CD4-positive, alpha-beta memory T cell (primary cell): ENCODE data around the gene ERBB4. TPM values are rescaled to one million over a fixed set of nuclear protein-coding genes. Genes with fewer than 3 reads are reported as not detected.

Source experiments
- CTCF ChIA-PET: fragments of 350-600 bp; sonication (Branson Sonifier 250); formaldehyde crosslinking; loops from one replicate; lab custom pipeline; 2021; ENCODE audit warnings: inconsistent platforms; ENCODE audit not compliant: partially characterized antibody; lab: Charles Lee
- POLR2A ChIA-PET: fragments of 350-600 bp; sonication (Branson Sonifier 250); formaldehyde crosslinking; loops from one replicate; lab custom pipeline; 2021; ENCODE audit not compliant: partially characterized antibody; lab: Charles Lee
- DNase-seq, 5 donors: peaks; one replicate each; pipeline versions ENCODE4 v3.0.0 to v3.0.0-alpha.2; 2020 to 2022; ENCODE audit warnings: mixed read lengths in 1 of 5
- H3K27ac ChIP-seq: one replicate; pipeline ENCODE4 v1.7.0; 2013; ENCODE audit warnings: low read depth, low read length
- H3K27me3 ChIP-seq: 2 replicates; pipeline ENCODE4 v1.7.0; 2013; ENCODE audit warnings: mild to moderate bottlenecking, low read length, moderate library complexity; ENCODE audit not compliant: insufficient read depth
- H3K36me3 ChIP-seq: 2 replicates; pipeline ENCODE4 v1.7.0; 2013; ENCODE audit warnings: mild to moderate bottlenecking, low read length, moderate library complexity; ENCODE audit not compliant: insufficient read depth
- H3K4me1 ChIP-seq: 2 replicates; pipeline ENCODE4 v1.7.0; 2013; ENCODE audit warnings: mild to moderate bottlenecking, low read length, moderate library complexity; ENCODE audit not compliant: insufficient read depth
- H3K4me3 ChIP-seq, 2 donors: one replicate each; pipeline ENCODE4 v1.7.0; 2013; ENCODE audit warnings: low read length in 2 of 2, mild to moderate bottlenecking in 1 of 2
- H3K9me3 ChIP-seq, 2 donors: one replicate each; pipeline ENCODE4 v1.7.0; 2013; ENCODE audit warnings: low read length in 2 of 2, control low read depth in 1 of 2; ENCODE audit not compliant: control insufficient read depth in 1 of 2
- H3K27ac Mint-ChIP-seq, 7 donors: one replicate each; pipeline ENCODE4 v1.8.0; 2020 to 2021; ENCODE audit warnings: mixed read lengths in 7 of 7, mild to moderate bottlenecking in 6 of 7, inconsistent platforms in 3 of 7, moderate library complexity in 3 of 7
- H3K27me3 Mint-ChIP-seq, 2 donors: one replicate each; pipeline ENCODE4 v1.8.0; 2020 to 2021; ENCODE audit warnings: mixed read lengths in 2 of 2
- H3K36me3 Mint-ChIP-seq, 2 donors: one replicate each; pipeline ENCODE4 v1.8.0; 2020 to 2021; ENCODE audit warnings: mixed read lengths in 2 of 2, inconsistent platforms in 1 of 2, mild to moderate bottlenecking in 1 of 2
- H3K4me1 Mint-ChIP-seq, 4 donors: one replicate each; pipeline ENCODE4 v1.8.0; 2020 to 2021; ENCODE audit warnings: mixed read lengths in 4 of 4, mild to moderate bottlenecking in 1 of 4
- H3K4me3 Mint-ChIP-seq, 8 donors: one replicate each; pipeline ENCODE4 v1.8.0; 2020 to 2021; ENCODE audit warnings: mixed read lengths in 8 of 8, mild to moderate bottlenecking in 7 of 8, moderate library complexity in 6 of 8, inconsistent platforms in 3 of 8
- H3K9me3 Mint-ChIP-seq, 8 donors: one replicate each; pipeline ENCODE4 v1.8.0; 2020 to 2021; ENCODE audit warnings: mixed read lengths in 8 of 8, mild to moderate bottlenecking in 5 of 8, inconsistent platforms in 3 of 8, moderate library complexity in 1 of 8
- intact Hi-C: fragments of 100-400 bp; cut with micrococcal nuclease; formaldehyde crosslinking; loops from one replicate; pipeline ENCODE4 v1.15.1; 2023
- polyA plus RNA-seq, 2 donors: library from polyadenylated mRNA; unstranded; fragments of 300-500 nt; fragmentation: Illumina TruSeq; gene quantifications; one replicate each; pipeline ENCODE4 v1.2.3, GENCODE V29; 2021
- total RNA-seq, 2 experiments: library from RNA; stranded (reverse); gene quantifications; one replicate each; pipeline ENCODE4 v1.2.3, GENCODE V29; 2021

Gene ERBB4
- total and polyA plus RNA-seq, 4 experiments from 2014 or later, result not detected

GRCh38 chr2:211503198-211503597 lies 1035.4 kb downstream of the ERBB4 start:
- Mint-ChIP-seq H3K27ac (no peak overlapping the region), H3K36me3 (no peaks in the 10 kb centered on the region), H3K4me1 (no peaks in the 10 kb centered on the region), H3K9me3 (peaks cover 0 to 12% (median 4%) of the 10 kb centered on the region in 8 donors), H3K27me3 (no peaks in the 10 kb centered on the region), H3K4me3 (no peak overlapping the region)
- peaks cover 4% of the 10 kb centered on the region for H3K27me3 ChIP-seq
- no peak for DNase-seq
- no peaks in the 10 kb centered on the region for H3K4me1 ChIP-seq
- POLR2A ChIA-PET, result no interaction called here
- intact Hi-C loops, result no loop called here
- H3K27ac ChIP-seq, result no peak overlapping the region
- no peak overlapping the region for H3K4me3 ChIP-seq
- H3K36me3 ChIP-seq, result no peaks in the 10 kb centered on the region
- no peaks in the 10 kb centered on the region for H3K9me3 ChIP-seq
- CTCF ChIA-PET, result interaction anchor here (1.0 kb wide), 1 partner anchor 14 kb away, joined by 3 read pairs; no protein-coding TSS in a partner anchor

GRCh38 chr2:211498551-211499205 lies 1039.9 kb downstream of the ERBB4 start:
- no peak overlapping the region for H3K4me3 ChIP-seq
- POLR2A ChIA-PET, result no interaction called here
- CTCF ChIA-PET, result no interaction called here
- Mint-ChIP-seq H3K4me3 (no peak overlapping the region), H3K4me1 (no peaks in the 10 kb centered on the region), H3K36me3 (no peaks in the 10 kb centered on the region), H3K9me3 (peaks cover 0 to 6% (median 3%) of the 10 kb centered on the region in 8 donors), H3K27me3 (no peaks in the 10 kb centered on the region), H3K27ac (no peak overlapping the region)
- no peak for DNase-seq
- H3K27me3 ChIP-seq, result no peaks in the 10 kb centered on the region
- no peaks in the 10 kb centered on the region for H3K4me1 ChIP-seq
- no peaks in the 10 kb centered on the region for H3K9me3 ChIP-seq
- intact Hi-C loops, result no loop called here
- no peak overlapping the region for H3K27ac ChIP-seq
- no peaks in the 10 kb centered on the region for H3K36me3 ChIP-seq

GRCh38 chr2:211495339-211495738 lies 1043.3 kb downstream of the ERBB4 start:
- intact Hi-C loops, result no loop called here
- POLR2A ChIA-PET, result no interaction called here
- no peaks in the 10 kb centered on the region for H3K4me1 Mint-ChIP-seq
- H3K27me3 Mint-ChIP-seq, result no peaks in the 10 kb centered on the region
- no peak overlapping the region for H3K4me3 Mint-ChIP-seq
- no peaks in the 10 kb centered on the region for H3K36me3 ChIP-seq
- H3K27me3 ChIP-seq, result no peaks in the 10 kb centered on the region
- CTCF ChIA-PET, result no interaction called here
- peaks cover 0 to 6% (median 0%) of the 10 kb centered on the region in 8 donors for H3K9me3 Mint-ChIP-seq
- no peak overlapping the region for H3K27ac ChIP-seq
- no peaks in the 10 kb centered on the region for H3K9me3 ChIP-seq
- no peak overlapping the region for H3K4me3 ChIP-seq
- DNase-seq, result no peak
- no peaks in the 10 kb centered on the region for H3K4me1 ChIP-seq
- no peak overlapping the region for H3K27ac Mint-ChIP-seq
- H3K36me3 Mint-ChIP-seq, result no peaks in the 10 kb centered on the region

GRCh38 chr2:211494536-211494935 lies 1044.1 kb downstream of the ERBB4 start:
- H3K4me1 Mint-ChIP-seq, result no peaks in the 10 kb centered on the region
- POLR2A ChIA-PET, result no interaction called here
- H3K27me3 ChIP-seq, result no peaks in the 10 kb centered on the region
- no peaks in the 10 kb centered on the region for H3K9me3 ChIP-seq
- no peak overlapping the region for H3K4me3 Mint-ChIP-seq
- no peaks in the 10 kb centered on the region for H3K36me3 Mint-ChIP-seq
- no peaks in the 10 kb centered on the region for H3K4me1 ChIP-seq
- no peak for DNase-seq
- no peaks in the 10 kb centered on the region for H3K36me3 ChIP-seq
- CTCF ChIA-PET, result no interaction called here
- no peak overlapping the region for H3K27ac Mint-ChIP-seq
- no peak overlapping the region for H3K27ac ChIP-seq
- no peaks in the 10 kb centered on the region for H3K27me3 Mint-ChIP-seq
- no peak overlapping the region for H3K4me3 ChIP-seq
- H3K9me3 Mint-ChIP-seq, result peaks cover 0 to 6% (median 0%) of the 10 kb centered on the region in 8 donors
- intact Hi-C loops, result no loop called here

GRCh38 chr2:211494085-211494484 lies 1044.5 kb downstream of the ERBB4 start:
- POLR2A ChIA-PET, result no interaction called here
- H3K4me3 ChIP-seq, result no peak overlapping the region
- Mint-ChIP-seq H3K36me3 (no peaks in the 10 kb centered on the region), H3K27ac (no peak overlapping the region), H3K4me1 (no peaks in the 10 kb centered on the region), H3K27me3 (no peaks in the 10 kb centered on the region), H3K4me3 (no peak overlapping the region), H3K9me3 (peaks cover 0 to 6% (median 0%) of the 10 kb centered on the region in 8 donors)
- H3K9me3 ChIP-seq, result no peaks in the 10 kb centered on the region
- no peaks in the 10 kb centered on the region for H3K27me3 ChIP-seq
- H3K36me3 ChIP-seq, result no peaks in the 10 kb centered on the region
- CTCF ChIA-PET, result no interaction called here
- H3K27ac ChIP-seq, result no peak overlapping the region
- intact Hi-C loops, result no loop called here
- no peak for DNase-seq
- no peaks in the 10 kb centered on the region for H3K4me1 ChIP-seq

GRCh38 chr2:211487733-211488132 lies 1050.9 kb downstream of the ERBB4 start:
- intact Hi-C loops, result no loop called here
- POLR2A ChIA-PET, result no interaction called here

GRCh38 chr2:211479536-211480150 lies 1059.0 kb downstream of the ERBB4 start:
- H3K4me1 Mint-ChIP-seq, result no peaks in the 10 kb centered on the region
- H3K36me3 ChIP-seq, result no peaks in the 10 kb centered on the region
- H3K9me3 Mint-ChIP-seq, result peaks cover 0 to 4% (median under 1%) of the 10 kb centered on the region in 8 donors
- H3K4me3 ChIP-seq, result no peak overlapping the region
- ChIA-PET CTCF (no interaction called here), POLR2A (no interaction called here)
- H3K27ac ChIP-seq, result no peak overlapping the region
- no peaks in the 10 kb centered on the region for H3K27me3 ChIP-seq
- intact Hi-C loops, result no loop called here
- no peak overlapping the region for H3K27ac Mint-ChIP-seq
- no peaks in the 10 kb centered on the region for H3K9me3 ChIP-seq
- no peaks in the 10 kb centered on the region for H3K4me1 ChIP-seq
- no peak for DNase-seq
- no peaks in the 10 kb centered on the region for H3K36me3 Mint-ChIP-seq
- no peaks in the 10 kb centered on the region for H3K27me3 Mint-ChIP-seq
- no peak overlapping the region for H3K4me3 Mint-ChIP-seq

More at GRCh38 chr2:211487733-211488132, 1050.9 kb downstream of the ERBB4 start:
- Mint-ChIP-seq H3K4me1 (no peaks in the 10 kb centered on the region), H3K27me3 (no peaks in the 10 kb centered on the region), H3K27ac (no peak overlapping the region), H3K36me3 (no peaks in the 10 kb centered on the region), H3K4me3 (no peak overlapping the region), H3K9me3 (peaks cover 0 to 3% (median 0%) of the 10 kb centered on the region in 8 donors)
- CTCF ChIA-PET, result no interaction called here
- no peaks in the 10 kb centered on the region for H3K4me1 ChIP-seq
- H3K9me3 ChIP-seq, result no peaks in the 10 kb centered on the region
- no peaks in the 10 kb centered on the region for H3K36me3 ChIP-seq
- H3K27ac ChIP-seq, result no peak overlapping the region
- no peak for DNase-seq
- no peak overlapping the region for H3K4me3 ChIP-seq
- no peaks in the 10 kb centered on the region for H3K27me3 ChIP-seq
